Tibial nerve (tissue), 4 donors: ENCODE results near the gene TSC22D1. TPM values are rescaled to one million over a fixed set of nuclear protein-coding genes. Genes with fewer than 3 reads are reported as not detected.

Experiments
- DNase-seq, 2 donors: peaks; one replicate each; pipeline ENCODE4 v3.0.0-alpha.2; 2019; ENCODE audit warnings: low spot score in 2 of 2
- H3K27ac ChIP-seq, 4 donors: fragments of 200-600 bp; sonication (generic) in 3 of 4; one replicate each; pipeline ENCODE4 v1.5.1; 2017 to 2019; ENCODE audit warnings: mild to moderate bottlenecking in 1 of 4
- H3K27me3 ChIP-seq, 2 donors: fragments of 200-600 bp; sonication (generic) in 1 of 2; one replicate each; pipeline versions ENCODE4 v1.5.1 to v1.6.0; 2017 to 2019
- H3K36me3 ChIP-seq, 3 donors: fragments of 200-600 bp; sonication (generic); one replicate each; pipeline ENCODE4 v1.5.1; 2018 to 2019
- H3K4me1 ChIP-seq, 4 donors: fragments of 200-600 bp; sonication (generic) in 3 of 4; one replicate each; pipeline ENCODE4 v1.5.1; 2017 to 2019
- H3K4me3 ChIP-seq, 4 donors: fragments of 200-600 bp; sonication (generic) in 3 of 4; one replicate each; pipeline ENCODE4 v1.5.1; 2017 to 2019; ENCODE audit warnings: mild to moderate bottlenecking in 1 of 4, moderate library complexity in 1 of 4
- H3K9me3 ChIP-seq, 4 donors: fragments of 200-600 bp; sonication (generic) in 3 of 4; one replicate each; pipeline ENCODE4 v1.5.1; 2017 to 2019
- EP300 ChIP-seq, 2 donors: sonication (generic); formaldehyde crosslinking; IDR thresholded peaks; one replicate each; pipeline ENCODE4 v1.6.1; 2017; ENCODE audit warnings: antibody characterized with exemption in 2 of 2, mild to moderate bottlenecking in 1 of 2
- POLR2A ChIP-seq, 2 donors: fragments of 450-650 bp; IDR thresholded peaks; one replicate each; pipeline ENCODE4 v1.6.1; 2017; ENCODE audit warnings: antibody characterized with exemption in 2 of 2, mild to moderate bottlenecking in 2 of 2, moderate library complexity in 2 of 2
- WGBS, 2 donors: methylation state at CpG; one replicate each; pipeline ENCODE4 v1.1.5; 2018; 5-methylcytosine and 5-hydroxymethylcytosine counted together
- total RNA-seq, 4 donors: library from RNA; depleted of rRNA; stranded (reverse); fragments of >200 nt; gene quantifications; one replicate each; pipeline ENCODE4 v1.1.0, GENCODE V29; 2016
- TF ChIP-seq, protein P1 (sequence below), 5 experiments: fragments of 200-600 bp in 3 of 5; fragments of 450-650 bp in 2 of 5; sonication (generic) in 3 of 5; IDR thresholded peaks; one replicate each; pipeline ENCODE4 v1.5.1; 2016 to 2019; ENCODE audit warnings: antibody characterized with exemption in 5 of 5, mild to moderate bottlenecking in 3 of 5, moderate library complexity in 2 of 5

Gene TSC22D1
- total RNA-seq, 4 donors from 2014 or later, result 203 to 334 (median 213) TPM

DNA sequence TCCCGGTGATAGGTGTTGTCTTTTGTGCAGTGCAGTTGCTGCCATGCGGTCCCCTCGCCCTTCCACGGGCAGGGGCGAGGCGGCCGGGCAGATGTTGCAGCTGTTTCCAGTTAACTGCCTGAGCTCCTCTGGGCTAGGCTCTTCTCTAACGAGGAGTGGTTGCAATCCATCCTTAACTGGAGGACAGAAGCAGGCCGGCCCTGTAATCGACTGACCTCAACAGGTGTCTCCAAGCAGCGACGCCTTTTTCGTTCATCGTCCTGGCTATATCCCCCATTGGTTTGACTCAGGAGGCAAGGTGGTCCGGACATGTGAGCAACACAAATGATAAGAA is 1.9 kb upstream of the TSC22D1 start:
- Histone ChIP-seq H3K9me3 (no peaks in the 10 kb centered on the region), H3K4me3 (peak overlapping the region; percentile 77 to 97 (median 82)), H3K4me1 (peaks cover 0 to 34% (median 15%) of the 10 kb centered on the region in 4 donors), H3K36me3 (no peaks in the 10 kb centered on the region), H3K27ac (peak overlapping the region; percentile 93 to 99 (median 96)), H3K27me3 (no peaks in the 10 kb centered on the region)
- peak in 1 of 2 donors; percentile 20 for DNase-seq
- TF ChIP-seq POLR2A (IDR thresholded peaks at IDR 0.05) (no peak), EP300 (IDR thresholded peaks at IDR 0.05) (no peak)
- TF ChIP-seq, protein P1, sequence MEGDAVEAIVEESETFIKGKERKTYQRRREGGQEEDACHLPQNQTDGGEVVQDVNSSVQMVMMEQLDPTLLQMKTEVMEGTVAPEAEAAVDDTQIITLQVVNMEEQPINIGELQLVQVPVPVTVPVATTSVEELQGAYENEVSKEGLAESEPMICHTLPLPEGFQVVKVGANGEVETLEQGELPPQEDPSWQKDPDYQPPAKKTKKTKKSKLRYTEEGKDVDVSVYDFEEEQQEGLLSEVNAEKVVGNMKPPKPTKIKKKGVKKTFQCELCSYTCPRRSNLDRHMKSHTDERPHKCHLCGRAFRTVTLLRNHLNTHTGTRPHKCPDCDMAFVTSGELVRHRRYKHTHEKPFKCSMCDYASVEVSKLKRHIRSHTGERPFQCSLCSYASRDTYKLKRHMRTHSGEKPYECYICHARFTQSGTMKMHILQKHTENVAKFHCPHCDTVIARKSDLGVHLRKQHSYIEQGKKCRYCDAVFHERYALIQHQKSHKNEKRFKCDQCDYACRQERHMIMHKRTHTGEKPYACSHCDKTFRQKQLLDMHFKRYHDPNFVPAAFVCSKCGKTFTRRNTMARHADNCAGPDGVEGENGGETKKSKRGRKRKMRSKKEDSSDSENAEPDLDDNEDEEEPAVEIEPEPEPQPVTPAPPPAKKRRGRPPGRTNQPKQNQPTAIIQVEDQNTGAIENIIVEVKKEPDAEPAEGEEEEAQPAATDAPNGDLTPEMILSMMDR (IDR thresholded peaks at IDR 0.05), result no peak
- 0 to 3% methylated on average over 14 to 15 of the region's 15 CpGs for WGBS, 2 donors

DNA sequence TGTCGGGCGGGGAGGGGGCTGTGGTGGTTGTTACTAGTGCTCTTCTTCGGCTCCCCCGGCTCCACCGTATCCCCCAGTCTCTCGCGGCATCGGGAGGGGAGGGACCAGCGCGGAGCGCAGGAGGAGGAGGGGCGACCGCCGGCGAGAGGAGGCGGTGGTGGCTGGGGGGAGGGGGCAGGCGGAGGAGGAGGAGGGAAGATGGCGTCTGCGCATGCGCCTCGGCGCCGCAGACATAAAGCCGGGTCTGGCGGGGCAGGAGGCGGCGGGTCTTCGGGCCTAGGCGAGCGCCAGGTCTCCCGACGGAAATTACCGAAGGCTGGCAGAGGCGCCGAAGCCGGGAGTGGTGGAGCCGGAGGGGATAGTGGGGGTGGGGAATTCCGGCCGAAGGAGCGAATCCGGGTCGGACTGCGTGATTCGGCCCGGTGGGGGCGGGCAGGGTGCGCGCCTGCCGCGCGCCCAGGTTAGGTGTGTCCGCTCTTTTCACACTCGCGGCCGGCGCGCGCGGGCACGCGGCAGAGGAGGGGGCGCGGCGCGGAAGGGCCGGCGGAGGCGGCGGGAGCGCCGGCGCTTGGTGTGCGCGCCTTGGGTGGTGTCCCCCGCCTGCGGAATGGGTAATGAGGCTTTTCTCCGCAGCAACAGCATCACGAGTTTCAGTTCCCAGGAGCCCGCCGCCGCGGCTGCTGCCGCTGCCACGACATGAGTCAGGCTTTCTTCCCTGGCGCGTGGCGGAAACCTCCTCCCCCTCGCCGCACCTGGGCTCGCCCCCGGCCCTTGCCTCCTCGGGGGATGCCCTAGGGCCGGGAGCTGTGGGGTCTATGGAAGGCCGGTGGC is 1.3 kb upstream of the TSC22D1 start:
- WGBS, 2 donors, result 0% methylated on average over 35 to 77 of the region's 94 CpGs
- H3K9me3 ChIP-seq, result no peaks in the 10 kb centered on the region
- peak; percentile 91 to 93 for DNase-seq
- H3K4me1 ChIP-seq, result peaks cover 0 to 40% (median 18%) of the 10 kb centered on the region in 4 donors
- TF ChIP-seq, protein P1 (IDR thresholded peaks at IDR 0.05), result peak in 2 of 5 experiments; percentile 22 to 41
- TF ChIP-seq POLR2A (IDR thresholded peaks at IDR 0.05) (peak; percentile 59 to 78), EP300 (IDR thresholded peaks at IDR 0.05) (peak in 1 of 2 donors; percentile 82)
- H3K27ac ChIP-seq, result peak overlapping the region; percentile 93 to 99 (median 96)
- H3K36me3 ChIP-seq, result no peaks in the 10 kb centered on the region
- no peaks in the 10 kb centered on the region for H3K27me3 ChIP-seq
- H3K4me3 ChIP-seq, result peak overlapping the region; percentile 77 to 97 (median 82)

DNA sequence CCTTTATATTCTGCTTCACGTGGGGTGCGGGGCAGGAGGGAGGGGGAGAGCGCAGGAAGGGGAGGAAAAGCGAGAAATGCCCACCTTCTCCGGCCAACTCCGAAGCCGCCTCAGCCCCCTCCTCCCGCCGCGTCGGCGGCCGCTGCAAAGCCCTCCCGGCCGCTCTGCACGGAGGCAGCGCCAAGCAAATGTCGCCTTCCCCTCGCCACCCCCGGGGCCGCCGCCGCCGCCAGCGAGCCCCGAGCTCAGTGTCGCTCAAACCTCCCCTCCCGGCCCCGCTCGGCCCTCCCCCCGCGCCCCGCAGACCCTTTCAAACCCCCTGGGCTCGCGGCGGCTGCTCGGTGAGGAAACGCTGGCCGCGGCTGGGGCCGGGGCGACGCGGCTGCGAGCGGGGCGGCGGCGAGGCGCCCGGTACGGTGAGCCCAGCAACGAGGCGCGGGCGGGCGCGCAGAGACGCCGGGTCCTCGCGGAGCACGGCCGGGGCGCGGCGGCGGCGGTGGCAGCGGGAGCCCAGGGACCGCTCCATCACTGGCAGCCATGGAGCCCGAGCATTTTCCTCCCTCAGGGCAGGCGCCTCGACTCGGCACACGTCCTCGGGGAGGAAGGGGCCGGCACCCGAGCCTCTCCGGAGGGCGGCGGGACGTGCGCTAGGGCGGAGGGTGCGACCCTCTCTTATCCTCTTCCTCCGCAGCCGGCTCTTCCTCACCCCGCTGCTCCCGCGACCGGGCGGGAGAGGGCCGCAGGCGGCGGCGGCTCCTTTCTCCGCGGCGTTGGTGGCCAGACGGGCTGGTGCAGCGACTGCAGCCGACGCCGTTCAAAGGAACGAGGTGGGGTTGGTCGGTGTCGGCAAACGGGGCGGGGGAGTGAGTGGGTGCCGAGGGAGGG is 463 bp upstream of the TSC22D1 start:
- Histone ChIP-seq H3K27ac (peak overlapping the region; percentile 93 to 99 (median 96)), H3K4me1 (peaks cover 0 to 44% (median 22%) of the 10 kb centered on the region in 4 donors), H3K4me3 (peak overlapping the region; percentile 77 to 97 (median 82)), H3K36me3 (no peaks in the 10 kb centered on the region), H3K9me3 (no peaks in the 10 kb centered on the region), H3K27me3 (no peaks in the 10 kb centered on the region)
- WGBS, 2 donors, result 0 to 1% methylated on average over 22 to 53 of the region's 111 CpGs
- peak in 1 of 2 donors; percentile 11 for DNase-seq
- TF ChIP-seq, protein P1 (IDR thresholded peaks at IDR 0.05), result no peak
- TF ChIP-seq POLR2A (IDR thresholded peaks at IDR 0.05) (no peak), EP300 (IDR thresholded peaks at IDR 0.05) (no peak)

DNA sequence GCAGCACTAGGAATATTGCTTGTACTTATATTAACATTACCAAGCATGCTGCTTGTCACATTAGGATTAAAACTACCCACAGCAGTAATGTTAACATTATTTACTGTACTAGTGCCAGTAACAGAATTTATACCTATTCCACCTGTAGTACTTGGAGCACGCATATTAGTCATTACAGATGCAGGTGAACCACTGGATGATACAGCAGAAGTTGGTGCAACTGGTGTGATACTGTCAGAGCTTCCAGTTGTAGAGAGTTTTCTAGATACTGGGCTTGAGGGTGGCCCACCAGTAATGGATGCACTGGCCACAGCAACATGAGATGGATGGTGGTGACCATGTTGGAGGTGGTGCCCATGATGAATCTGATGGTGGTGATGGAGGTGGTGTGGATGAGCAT is 1.1 kb downstream of the TSC22D1 start:
- TF ChIP-seq POLR2A (IDR thresholded peaks at IDR 0.05) (no peak), EP300 (IDR thresholded peaks at IDR 0.05) (no peak)
- TF ChIP-seq, protein P1 (IDR thresholded peaks at IDR 0.05), result no peak
- peaks cover 0 to 51% (median 22%) of the 10 kb centered on the region in 4 donors for H3K4me1 ChIP-seq
- no peak for DNase-seq
- no peaks in the 10 kb centered on the region for H3K9me3 ChIP-seq
- 94% methylated on average over 1 of the region's 1 CpG for WGBS, 2 donors
- peak overlapping the region in 2 of 4 donors; percentile 79 to 84 for H3K4me3 ChIP-seq
- H3K36me3 ChIP-seq, result no peaks in the 10 kb centered on the region
- peak overlapping the region in 1 of 4 donors; percentile 99 for H3K27ac ChIP-seq
- H3K27me3 ChIP-seq, result no peaks in the 10 kb centered on the region
